Measurements from ENCODE around the gene DDX21. TPM values are rescaled to one million over a fixed set of nuclear protein-coding genes. Genes with fewer than 3 reads are reported as not detected.
A peak's percentile ranks its signal among the peaks of the same experiment; 100 is the strongest.

DDX21 gene
- total and polyA plus RNA-seq, 2 of the 13 experiments (the other 11 are each of a cell fraction or from before 2014, with no cell fraction given) = 52.5 to 147 TPM

GRCh38 chr10:68988530-68989316 lies 32.8 kb downstream of the DDX21 start, which contains the start of gene KIFBP (continued):
- 0 out of 2 replicates have a peak, but pooled peaks have one; percentile 46 for TF ChIP-seq ZBTB2 (CRISPR knock-in tag; IDR thresholded peaks at IDR 0.05; ENCODE audit: low read depth)
- TF ChIP-seq YEATS4 (CRISPR knock-in tag; IDR thresholded peaks at IDR 0.05; ENCODE audit: borderline replicate concordance) = peak; percentile 87
- TF ChIP-seq CREB1 (IDR thresholded peaks at IDR 0.05) = peak; percentile 66; the same call in 1 of the 2 replicates
- TF ChIP-seq CREB1 (CRISPR knock-in tag; IDR thresholded peaks at IDR 0.05) = peak; percentile 86
- peak; percentile 42; the same call in 1 of the 2 replicates for TF ChIP-seq KAT7 (CRISPR knock-in tag; IDR thresholded peaks at IDR 0.05; ENCODE audit: borderline replicate concordance)
- peak; percentile 66; the same call in 1 of the 2 replicates for TF ChIP-seq ARHGAP35 (CRISPR knock-in tag; IDR thresholded peaks at IDR 0.05; ENCODE audit: borderline replicate concordance)
- peak; percentile 63; the same call in 1 of the 2 replicates for TF ChIP-seq ZNF670 (CRISPR knock-in tag; IDR thresholded peaks at IDR 0.05; ENCODE audit: borderline replicate concordance)
- TF ChIP-seq ZBTB44 (CRISPR knock-in tag; IDR thresholded peaks at IDR 0.05) = no peak
- TF ChIP-seq ZNF737 (CRISPR knock-in tag; IDR thresholded peaks at IDR 0.05; ENCODE audit: borderline replicate concordance) = 0 out of 2 replicates have a peak, but pooled peaks have one; percentile 67
- no peak for TF ChIP-seq CC2D1A (CRISPR knock-in tag; IDR thresholded peaks at IDR 0.05)
- TF ChIP-seq BCL6 (CRISPR knock-in tag; IDR thresholded peaks at IDR 0.05) = 0 out of 2 replicates have a peak, but pooled peaks have one; percentile 11
- peak; percentile 64; the same call in 1 of the 2 replicates for TF ChIP-seq ZBTB7B (CRISPR knock-in tag; IDR thresholded peaks at IDR 0.05)
- peak; percentile 59 for TF ChIP-seq ZEB1 (IDR thresholded peaks at IDR 0.05; ENCODE audit: insufficient replicate concordance, low read depth)
- TF ChIP-seq ZNF24 (IDR thresholded peaks at IDR 0.05) = no peak
- TF ChIP-seq NFIB (CRISPR knock-in tag; IDR thresholded peaks at IDR 0.05; ENCODE audit: borderline replicate concordance) = no peak
- no peak; the same call in 1 of the 2 replicates for TF ChIP-seq ZNF652 (CRISPR knock-in tag; IDR thresholded peaks at IDR 0.05; ENCODE audit: borderline replicate concordance, low read depth)
- TF ChIP-seq ZZZ3 (CRISPR knock-in tag; IDR thresholded peaks at IDR 0.05; ENCODE audit: borderline replicate concordance) = peak; percentile 43
- peak; percentile 32; the same call in 1 of the 2 replicates for TF ChIP-seq SP5 (CRISPR knock-in tag; IDR thresholded peaks at IDR 0.05; ENCODE audit: borderline replicate concordance, low read depth)
- peak; percentile 61 for TF ChIP-seq ZNF747 (CRISPR knock-in tag; IDR thresholded peaks at IDR 0.05; ENCODE audit: borderline replicate concordance)
- no peak for TF ChIP-seq BRCA1 (CRISPR knock-in tag; IDR thresholded peaks at IDR 0.05)
- peak; percentile 50; the same call in 1 of the 2 replicates for TF ChIP-seq SAFB2 (CRISPR knock-in tag; IDR thresholded peaks at IDR 0.05; ENCODE audit: borderline replicate concordance, low read depth)
- no peak for TF ChIP-seq NCOA5 (CRISPR knock-in tag; IDR thresholded peaks at IDR 0.05)
- peak; percentile 86 for TF ChIP-seq POGK (CRISPR knock-in tag; conservative IDR thresholded peaks at IDR 0.05)
- TF ChIP-seq SIN3A (IDR thresholded peaks at IDR 0.05; ENCODE audit: borderline replicate concordance, low read depth, low read length) = peak; percentile 88; the same call in 1 of the 2 replicates
- peak; percentile 88 for TF ChIP-seq NFYC (CRISPR knock-in tag; IDR thresholded peaks at IDR 0.05)
- peak; percentile 80 for TF ChIP-seq PHF20 (CRISPR knock-in tag; IDR thresholded peaks at IDR 0.05)

Data from HepG2 (cell line).